IMR-90 (cell line): ENCODE measurements around the gene SPHK2. TPM values are rescaled to one million over a fixed set of nuclear protein-coding genes. Genes with fewer than 3 reads are reported as not detected.

Source experiments
- ATAC-seq: fragments of 200-7000 bp; cut with Tn5 transposase; 2 replicates; pipeline ENCODE4 v1.9.1; 2020; ENCODE audit warnings: low read depth, mild to moderate bottlenecking, moderate library complexity
- BruUV-seq: library from RNA; stranded (reverse); fragments of 400-500 nt; replicated peaks from 2 replicates; lab custom pipeline; 2021; lab: Mats Ljungman, UMichigan
- CTCF ChIA-PET: fragments of 300-600 bp; formaldehyde crosslinking; extraction: SDS; loops from one replicate; lab custom pipeline; 2021; ENCODE audit warnings: antibody characterized with exemption; lab: Yijun Ruan, JAX
- POLR2A ChIA-PET: fragments of 300-600 bp; sonication (Branson Sonifier 250); formaldehyde crosslinking; loops from one replicate; lab custom pipeline; 2022; ENCODE audit warnings: antibody characterized with exemption; ENCODE audit not compliant: unreplicated experiment; lab: Charles Lee
- DNase-seq: peaks from one replicate; pipeline ENCODE4 v3.0.0; 2013
- H2AFZ ChIP-seq: replicated peaks from 2 replicates; pipeline ENCODE3; 2013; ENCODE audit warnings: low read length, mild to moderate bottlenecking; ENCODE audit not compliant: poor library complexity
- H2AK5ac ChIP-seq: 2 replicates; pipeline ENCODE4 v1.6.1; 2013; ENCODE audit warnings: low read depth, low read length, inconsistent platforms
- H2AK9ac ChIP-seq: replicated peaks from 2 replicates; pipeline ENCODE3; 2013; ENCODE audit warnings: mild to moderate bottlenecking, low read depth, low read length, moderate library complexity; ENCODE audit not compliant: poor library complexity
- H2BK120ac ChIP-seq: 2 replicates; pipeline ENCODE4 v1.6.1; 2013; ENCODE audit warnings: low read depth, low read length, inconsistent platforms
- H2BK15ac ChIP-seq: 3 replicates; pipeline ENCODE4 v1.6.1; 2013; ENCODE audit warnings: low read depth, low read length, inconsistent platforms
- H2BK20ac ChIP-seq: 2 replicates; pipeline ENCODE4 v1.6.1; 2013; ENCODE audit warnings: low read depth, mild to moderate bottlenecking, inconsistent platforms, low read length, moderate library complexity
- H2BK5ac ChIP-seq: 2 replicates; pipeline ENCODE4 v1.6.1; 2013; ENCODE audit warnings: mild to moderate bottlenecking, low read depth, low read length, inconsistent platforms; ENCODE audit not compliant: poor library complexity, severe bottlenecking
- H3K14ac ChIP-seq: replicated peaks from 2 replicates; pipeline ENCODE4 v1.6.1; 2013; ENCODE audit warnings: low read depth, low read length, inconsistent platforms
- H3K18ac ChIP-seq: 2 replicates; pipeline ENCODE4 v1.6.1; 2013; ENCODE audit warnings: low read depth, low read length, control low read depth
- H3K23ac ChIP-seq: 2 replicates; pipeline ENCODE4 v1.6.1; 2013; ENCODE audit warnings: low read depth, low read length, inconsistent platforms
- H3K27ac ChIP-seq: 2 replicates; pipeline ENCODE4 v1.5.1; 2013; ENCODE audit warnings: mild to moderate bottlenecking, control low read depth, low read length; ENCODE audit not compliant: insufficient read depth
- H3K27me3 ChIP-seq: 2 replicates; pipeline ENCODE4 v1.6.1; 2013; ENCODE audit warnings: low read length; ENCODE audit not compliant: control insufficient read depth, insufficient read depth
- H3K36me3 ChIP-seq: 2 replicates; pipeline ENCODE4 v1.6.1; 2013; ENCODE audit warnings: low read length, mixed read lengths; ENCODE audit not compliant: control insufficient read depth, insufficient read depth
- H3K4ac ChIP-seq: 2 replicates; pipeline ENCODE4 v1.6.1; 2013; ENCODE audit warnings: low read depth, low read length, inconsistent platforms
- H3K4me1 ChIP-seq: 2 replicates; pipeline ENCODE4 v1.6.1; 2013; ENCODE audit warnings: low read length, mixed read lengths; ENCODE audit not compliant: control insufficient read depth, insufficient read depth
- H3K4me2 ChIP-seq: 2 replicates; pipeline ENCODE4 v1.6.1; 2013; ENCODE audit warnings: low read depth, mild to moderate bottlenecking, control low read depth, low read length, moderate library complexity
- H3K4me3 ChIP-seq: 2 replicates; pipeline ENCODE4 v1.5.1; 2013; ENCODE audit warnings: low read depth, mild to moderate bottlenecking, control low read depth, low read length, moderate library complexity; ENCODE audit not compliant: insufficient read depth
- H3K56ac ChIP-seq: 2 replicates; pipeline ENCODE4 v1.6.1; 2013; ENCODE audit warnings: low read length, inconsistent platforms; ENCODE audit not compliant: insufficient read depth; ENCODE audit errors: extremely low read depth
- H3K79me1 ChIP-seq, 2 experiments: 2 replicates each; pipeline ENCODE4 v1.6.1; 2013; ENCODE audit warnings: low read length in 2 of 2, inconsistent platforms in 1 of 2, low read depth in 1 of 2
- H3K9ac ChIP-seq: 2 replicates; pipeline ENCODE4 v1.6.1; 2013; ENCODE audit warnings: low read depth, low read length, control low read depth
- H3K9me1 ChIP-seq: 2 replicates; pipeline ENCODE4 v1.6.1; 2013; ENCODE audit warnings: low read length, inconsistent platforms; ENCODE audit not compliant: insufficient read depth
- H3K9me3 ChIP-seq: 2 replicates; pipeline ENCODE4 v1.6.1; 2013; ENCODE audit warnings: low read length; ENCODE audit not compliant: control insufficient read depth, insufficient read depth
- H4K20me1 ChIP-seq: 2 replicates; pipeline ENCODE4 v1.6.1; 2013; ENCODE audit warnings: low read length, inconsistent platforms; ENCODE audit not compliant: insufficient read depth
- H4K5ac ChIP-seq: 2 replicates; pipeline ENCODE4 v1.6.1; 2013; ENCODE audit warnings: mild to moderate bottlenecking, low read depth, low read length, control low read depth
- H4K8ac ChIP-seq, 2 experiments: 2 replicates each; pipeline ENCODE4 v1.6.1; 2013; ENCODE audit warnings: low read depth in 2 of 2, low read length in 2 of 2, control low read depth in 1 of 2, inconsistent platforms in 1 of 2
- H4K91ac ChIP-seq: 2 replicates; pipeline ENCODE4 v1.6.1; 2013; ENCODE audit warnings: low read depth, low read length, inconsistent platforms; ENCODE audit not compliant: insufficient read depth
- BHLHE40 ChIP-seq: fragments of 150-350 bp; IDR thresholded peaks from 2 replicates; pipeline ENCODE4 v1.6.1; 2016; ENCODE audit warnings: mild to moderate bottlenecking, low read depth, low read length
- CEBPB ChIP-seq: IDR thresholded peaks from 2 replicates; pipeline ENCODE4 v1.6.1; 2012; ENCODE audit warnings: low read depth, low read length, improper control_type of control experiment
- CTCF ChIP-seq: conservative IDR thresholded peaks from 2 replicates; pipeline ENCODE4 v1.5.1; 2012; ENCODE audit warnings: mild to moderate bottlenecking, low read depth, low read length, improper control_type of control experiment
- MAFK ChIP-seq: IDR thresholded peaks from 2 replicates; pipeline ENCODE4 v1.6.1; 2012; ENCODE audit warnings: low read depth, low read length, improper control_type of control experiment
- NFE2L2 ChIP-seq: fragments of 150-350 bp; IDR thresholded peaks from 2 replicates; pipeline ENCODE4 v1.6.1; 2016; ENCODE audit warnings: low read depth, mild to moderate bottlenecking, low read length
- POLR2A ChIP-seq: IDR thresholded peaks from 2 replicates; pipeline ENCODE4 v1.6.1; 2012; ENCODE audit warnings: mild to moderate bottlenecking, low read depth, low read length
- RAD21 ChIP-seq: IDR thresholded peaks from 2 replicates; pipeline ENCODE4 v1.6.1; 2012; ENCODE audit warnings: low read length, improper control_type of control experiment
- WGBS, 2 experiments: methylation state at CpG; one replicate each; pipeline versions ENCODE4 v1.1.5 to v1.1.7; 2013; ENCODE audit warnings: missing lambda C conversion rate in 2 of 2; ENCODE audit not compliant: insufficient read length in 1 of 2; ENCODE audit errors: extremely low coverage in 2 of 2; 5-methylcytosine and 5-hydroxymethylcytosine counted together
- dilution Hi-C: fragments of 300-500 bp; cut with HindIII; formaldehyde crosslinking; loops from one replicate; pipeline ENCODE4 v1.14.3; 2018; ENCODE audit warnings: low sequenced_read_pairs; ENCODE audit not compliant: unreplicated experiment
- in situ Hi-C: fragments of 300-500 bp; cut with MboI; formaldehyde crosslinking; loops from 3 replicates; pipeline ENCODE4 v1.14.3; 2019; ENCODE audit warnings: low sequenced_read_pairs, inconsistent platforms, mixed read lengths
- intact Hi-C: fragments of 100-400 bp; cut with micrococcal nuclease; formaldehyde crosslinking; loops from 2 replicates; pipeline ENCODE4 v1.10.0; 2022
- polyA plus RNA-seq, 3 experiments: library from polyadenylated mRNA; depleted of rRNA; stranded (reverse); fragments of >200 nt; gene quantifications; 2 replicates each; pipeline ENCODE4 v1.2.3, GENCODE V29; 2012; ENCODE audit warnings: low replicate concordance in 1 of 3
- total RNA-seq: library from RNA; depleted of rRNA; stranded (reverse); fragments of >200 nt; gene quantifications from 2 replicates; pipeline ENCODE4 v1.2.3, GENCODE V29; 2012
- TF ChIP-seq, protein P1 (sequence below): fragments of 150-350 bp; IDR thresholded peaks from 2 replicates; pipeline ENCODE4 v1.6.1; 2017; ENCODE audit warnings: mild to moderate bottlenecking, antibody characterized with exemption, low read length, low read depth

The SPHK2 gene
- total and polyA plus RNA-seq, 2 of the 4 experiments (the other 2 are of a cell fraction): 1.6 to 9.9 TPM

DNA sequence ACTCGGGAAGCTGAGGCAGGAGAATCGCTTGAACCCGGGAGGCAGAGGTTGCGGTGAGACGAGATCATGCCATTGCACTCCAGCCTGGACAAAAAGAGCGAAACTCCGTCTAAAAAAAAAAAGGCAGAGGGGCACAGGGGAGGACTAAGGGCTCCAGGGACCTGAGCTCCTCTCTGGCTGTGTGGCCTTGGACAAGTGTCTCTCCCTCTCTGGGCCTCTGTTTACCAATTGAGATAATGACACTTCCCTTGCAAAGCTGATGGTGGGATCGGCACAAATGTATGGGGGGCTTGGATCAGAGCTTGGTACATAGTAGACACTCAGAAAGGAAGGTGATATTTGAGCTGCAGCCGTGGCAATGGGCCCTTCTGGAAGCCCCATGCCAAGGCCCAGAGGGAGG lies 24.1 kb upstream of the SPHK2 start:
- Histone ChIP-seq H2BK20ac (no peak overlapping the region), H3K79me1 (no peaks in the 10 kb centered on the region), H2BK5ac (no peak overlapping the region), H4K8ac (no peak overlapping the region), H3K4me2 (no peak overlapping the region), H3K27ac (no peak overlapping the region), H4K20me1 (no peaks in the 10 kb centered on the region), H3K14ac (no peak overlapping the region), H3K56ac (no peak overlapping the region), H2BK120ac (no peak overlapping the region), H3K4me3 (no peak overlapping the region), H2BK15ac (no peak overlapping the region), H2AFZ (no peak overlapping the region), H3K9me1 (no peaks in the 10 kb centered on the region), H3K27me3 (peaks cover 16% of the 10 kb centered on the region), H4K5ac (no peak overlapping the region), H3K36me3 (no peaks in the 10 kb centered on the region), H3K23ac (no peak overlapping the region), H3K4me1 (no peaks in the 10 kb centered on the region), H3K18ac (no peak overlapping the region), H3K4ac (no peak overlapping the region), H3K9ac (no peak overlapping the region), H2AK5ac (no peak overlapping the region), H4K91ac (no peak overlapping the region), H3K9me3 (no peaks in the 10 kb centered on the region), H2AK9ac (no peak overlapping the region)
- CTCF ChIA-PET: no interaction called here
- TF ChIP-seq, protein P1, sequence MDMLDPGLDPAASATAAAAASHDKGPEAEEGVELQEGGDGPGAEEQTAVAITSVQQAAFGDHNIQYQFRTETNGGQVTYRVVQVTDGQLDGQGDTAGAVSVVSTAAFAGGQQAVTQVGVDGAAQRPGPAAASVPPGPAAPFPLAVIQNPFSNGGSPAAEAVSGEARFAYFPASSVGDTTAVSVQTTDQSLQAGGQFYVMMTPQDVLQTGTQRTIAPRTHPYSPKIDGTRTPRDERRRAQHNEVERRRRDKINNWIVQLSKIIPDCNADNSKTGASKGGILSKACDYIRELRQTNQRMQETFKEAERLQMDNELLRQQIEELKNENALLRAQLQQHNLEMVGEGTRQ: no peak
- TF ChIP-seq MAFK (no peak), NFE2L2 (no peak), CEBPB (no peak), POLR2A (no peak), CTCF (no peak), BHLHE40 (no peak), RAD21 (no peak)
- DNase-seq (no peak), ATAC-seq (no peak)
- dilution Hi-C loops (no loop called here), intact Hi-C loops (no loop called here), in situ Hi-C loops (no loop called here)
- no TSS peak for BruUV-seq
- 83% methylated on average over 7 of the region's 9 CpGs; no CpG with 5 or more reads in 1 of the 2 experiments for WGBS, 2 experiments
- POLR2A ChIA-PET: no interaction called here
